PFSK-1 (cell line): ENCODE measurements around the gene CHST11.

Source experiments
- FOXP2 ChIP-seq: optimal IDR thresholded peaks from 2 replicates; pipeline ENCODE3; 2011; ENCODE audit warnings: borderline replicate concordance, control low read depth, inconsistent platforms; ENCODE audit not compliant: insufficient read depth; ENCODE audit errors: extremely low read length, extremely low read depth
- POLR2AphosphoS5 ChIP-seq: IDR thresholded peaks from 2 replicates; pipeline ENCODE4 v1.6.1; 2012; ENCODE audit warnings: low read depth, mild to moderate bottlenecking, control low read depth, low read length, moderate library complexity
- REST ChIP-seq, 2 experiments: IDR thresholded peaks; 2 replicates each; pipeline versions ENCODE4 v1.6.1 to v1.8.0; 2011 to 2012; ENCODE audit warnings: low read depth in 2 of 2, low read length in 2 of 2, control low read depth in 1 of 2, inconsistent platforms in 1 of 2, mild to moderate bottlenecking in 1 of 2, moderate library complexity in 1 of 2; ENCODE audit not compliant: insufficient read depth in 1 of 2
- SIN3A ChIP-seq: IDR thresholded peaks from 2 replicates; pipeline ENCODE4 v1.6.1; 2012; ENCODE audit warnings: mild to moderate bottlenecking, low read length, moderate library complexity, borderline replicate concordance; ENCODE audit not compliant: insufficient read depth
- TAF1 ChIP-seq: IDR thresholded peaks from 2 replicates; pipeline ENCODE4 v1.6.1; 2012; ENCODE audit warnings: low read length, control low read depth, borderline replicate concordance; ENCODE audit not compliant: insufficient read depth

DNA sequence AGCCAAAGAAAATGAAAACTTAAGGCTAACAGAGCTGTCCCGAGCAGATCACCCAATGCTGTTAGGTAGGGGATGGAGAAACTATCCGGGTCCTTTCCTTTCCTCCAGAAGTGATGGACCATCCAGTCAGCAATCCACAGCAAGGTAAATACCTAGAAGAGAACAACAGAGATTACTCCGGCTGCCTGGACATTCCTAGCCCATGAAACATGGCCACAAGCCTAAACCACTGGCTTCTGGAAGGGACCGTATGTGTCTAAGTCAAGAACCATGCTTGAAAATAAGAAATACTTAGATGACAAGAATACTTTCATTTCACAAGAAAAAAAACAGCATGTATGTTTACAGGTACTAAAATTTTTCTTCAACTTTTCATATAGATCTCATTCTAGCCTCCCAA is 348.4 kb downstream of the CHST11 start:
- no peak for TF ChIP-seq TAF1
- TF ChIP-seq POLR2AphosphoS5, result no peak
- TF ChIP-seq REST (IDR thresholded peaks at IDR 0.05; ENCODE audit: insufficient read depth in 1 of 2, low read depth in 2 of 2, low read length in 2 of 2), result no peak
- TF ChIP-seq SIN3A, result no peak
- no peak for TF ChIP-seq FOXP2
